HL-60 (cell line): ENCODE results near the gene IL1RAPL2.

Experiments
- CTCF ChIP-seq: IDR thresholded peaks from one replicate; pipeline ENCODE4 v1.5.1; 2011; ENCODE audit warnings: low read length, control low read depth, inconsistent platforms; ENCODE audit not compliant: insufficient read depth
- GABPA ChIP-seq: IDR thresholded peaks from 2 replicates; pipeline ENCODE4 v1.6.1; 2012; ENCODE audit warnings: low read depth
- POLR2AphosphoS5 ChIP-seq: IDR thresholded peaks from 2 replicates; pipeline ENCODE4 v1.6.1; 2012; ENCODE audit warnings: low read depth
- REST ChIP-seq: IDR thresholded peaks from 2 replicates; pipeline ENCODE4 v1.6.1; 2012; ENCODE audit warnings: low read depth; ENCODE audit not compliant: insufficient replicate concordance
- SPI1 ChIP-seq: IDR thresholded peaks from 2 replicates; pipeline ENCODE4 v1.6.1; 2012; ENCODE audit warnings: low read depth, mild to moderate bottlenecking, borderline replicate concordance

- TF ChIP-seq CTCF (no peak), POLR2AphosphoS5 (no peak), GABPA (no peak), REST (no peak), SPI1 (no peak)
These were observed 986.4 kb downstream of the IL1RAPL2 start for GRCh38 chrX:105552395-105552794.
